Measurements from ENCODE around the gene KIAA1671. TPM values are rescaled to one million over a fixed set of nuclear protein-coding genes. Genes with fewer than 3 reads are reported as not detected.

KIAA1671 gene
- polyA plus RNA-seq, 1 donor from 2014 or later = 3.0 TPM

DNA sequence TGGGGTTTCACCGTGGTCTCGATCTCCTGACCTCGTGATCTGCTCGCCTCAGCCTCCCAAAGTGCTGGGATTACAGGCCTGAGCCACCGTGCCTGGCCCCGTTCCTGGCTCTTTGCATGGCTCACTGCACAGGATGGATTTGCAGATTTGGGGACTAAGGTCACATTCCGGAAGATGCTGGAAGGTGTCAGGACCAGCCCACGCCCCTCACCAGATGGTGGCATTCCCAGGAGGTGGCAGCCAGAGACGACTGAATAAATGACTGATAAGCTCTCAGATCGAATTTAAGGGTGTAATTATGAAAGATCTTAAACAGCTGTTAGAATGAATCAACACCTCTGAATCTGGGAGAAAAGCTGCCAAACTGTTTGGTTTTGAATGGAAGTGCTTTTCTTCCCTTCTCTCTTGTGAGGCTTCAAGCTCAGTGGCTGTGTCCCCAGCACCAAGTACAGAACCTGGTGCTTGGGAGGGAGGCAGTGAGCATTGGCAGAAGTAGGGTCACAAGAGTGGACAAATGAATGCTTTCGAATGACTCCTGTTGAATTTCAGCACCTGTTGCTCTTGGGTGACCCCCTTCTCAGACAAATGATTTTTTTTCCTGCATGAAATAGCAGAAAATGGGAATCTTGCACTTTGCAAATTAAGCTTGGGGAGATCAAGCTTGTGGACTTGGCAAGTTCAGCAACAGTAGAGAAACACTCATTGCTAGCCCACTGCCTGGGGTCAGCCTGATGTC is 69.6 kb downstream of the KIAA1671 start:
- Histone ChIP-seq H3K9me2 (ENCODE audit: insufficient read depth, low read length) (no peaks in the 10 kb centered on the region), H3K9ac (ENCODE audit: low read length) (no peak overlapping the region), H3K9me3 (ENCODE audit: low read length) (no peaks in the 10 kb centered on the region), H3K4me3 (ENCODE audit: low read length) (no peak overlapping the region), H2AFZ (ENCODE audit: low read depth, low read length) (no peak overlapping the region), H3K27ac (ENCODE audit: low read length) (no peak overlapping the region), H4K20me1 (ENCODE audit: insufficient read depth) (no peaks in the 10 kb centered on the region), H3K36me3 (ENCODE audit: insufficient read depth, low read length) (no peaks in the 10 kb centered on the region), H3K4me2 (ENCODE audit: low read length) (no peak overlapping the region), H3K27me3 (ENCODE audit: insufficient read depth, low read depth, low read length) (no peaks in the 10 kb centered on the region), H3K79me2 (replicated peaks; ENCODE audit: insufficient read depth, low read length) (no peaks in the 10 kb centered on the region), H3F3A (ENCODE audit: insufficient read depth, low read length, poor library complexity, severe bottlenecking) (no peaks in the 10 kb centered on the region)
- TF ChIP-seq, protein P1, sequence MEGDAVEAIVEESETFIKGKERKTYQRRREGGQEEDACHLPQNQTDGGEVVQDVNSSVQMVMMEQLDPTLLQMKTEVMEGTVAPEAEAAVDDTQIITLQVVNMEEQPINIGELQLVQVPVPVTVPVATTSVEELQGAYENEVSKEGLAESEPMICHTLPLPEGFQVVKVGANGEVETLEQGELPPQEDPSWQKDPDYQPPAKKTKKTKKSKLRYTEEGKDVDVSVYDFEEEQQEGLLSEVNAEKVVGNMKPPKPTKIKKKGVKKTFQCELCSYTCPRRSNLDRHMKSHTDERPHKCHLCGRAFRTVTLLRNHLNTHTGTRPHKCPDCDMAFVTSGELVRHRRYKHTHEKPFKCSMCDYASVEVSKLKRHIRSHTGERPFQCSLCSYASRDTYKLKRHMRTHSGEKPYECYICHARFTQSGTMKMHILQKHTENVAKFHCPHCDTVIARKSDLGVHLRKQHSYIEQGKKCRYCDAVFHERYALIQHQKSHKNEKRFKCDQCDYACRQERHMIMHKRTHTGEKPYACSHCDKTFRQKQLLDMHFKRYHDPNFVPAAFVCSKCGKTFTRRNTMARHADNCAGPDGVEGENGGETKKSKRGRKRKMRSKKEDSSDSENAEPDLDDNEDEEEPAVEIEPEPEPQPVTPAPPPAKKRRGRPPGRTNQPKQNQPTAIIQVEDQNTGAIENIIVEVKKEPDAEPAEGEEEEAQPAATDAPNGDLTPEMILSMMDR (IDR thresholded peaks at IDR 0.05; ENCODE audit: poor library complexity, severe bottlenecking) = no peak
- TF ChIP-seq POLR2AphosphoS5 (IDR thresholded peaks at IDR 0.05) (no peak), TAF1 (IDR thresholded peaks at IDR 0.05; ENCODE audit: low read depth) (no peak), RAD21 (conservative IDR thresholded peaks at IDR 0.05) (no peak), MXI1 (conservative IDR thresholded peaks at IDR 0.05; ENCODE audit: poor library complexity, severe bottlenecking) (no peak), EZH2 (IDR thresholded peaks at IDR 0.05; ENCODE audit: borderline replicate concordance, insufficient read depth, low read length, poor library complexity, severe bottlenecking) (no peak)
- TF ChIP-seq, protein P2, sequence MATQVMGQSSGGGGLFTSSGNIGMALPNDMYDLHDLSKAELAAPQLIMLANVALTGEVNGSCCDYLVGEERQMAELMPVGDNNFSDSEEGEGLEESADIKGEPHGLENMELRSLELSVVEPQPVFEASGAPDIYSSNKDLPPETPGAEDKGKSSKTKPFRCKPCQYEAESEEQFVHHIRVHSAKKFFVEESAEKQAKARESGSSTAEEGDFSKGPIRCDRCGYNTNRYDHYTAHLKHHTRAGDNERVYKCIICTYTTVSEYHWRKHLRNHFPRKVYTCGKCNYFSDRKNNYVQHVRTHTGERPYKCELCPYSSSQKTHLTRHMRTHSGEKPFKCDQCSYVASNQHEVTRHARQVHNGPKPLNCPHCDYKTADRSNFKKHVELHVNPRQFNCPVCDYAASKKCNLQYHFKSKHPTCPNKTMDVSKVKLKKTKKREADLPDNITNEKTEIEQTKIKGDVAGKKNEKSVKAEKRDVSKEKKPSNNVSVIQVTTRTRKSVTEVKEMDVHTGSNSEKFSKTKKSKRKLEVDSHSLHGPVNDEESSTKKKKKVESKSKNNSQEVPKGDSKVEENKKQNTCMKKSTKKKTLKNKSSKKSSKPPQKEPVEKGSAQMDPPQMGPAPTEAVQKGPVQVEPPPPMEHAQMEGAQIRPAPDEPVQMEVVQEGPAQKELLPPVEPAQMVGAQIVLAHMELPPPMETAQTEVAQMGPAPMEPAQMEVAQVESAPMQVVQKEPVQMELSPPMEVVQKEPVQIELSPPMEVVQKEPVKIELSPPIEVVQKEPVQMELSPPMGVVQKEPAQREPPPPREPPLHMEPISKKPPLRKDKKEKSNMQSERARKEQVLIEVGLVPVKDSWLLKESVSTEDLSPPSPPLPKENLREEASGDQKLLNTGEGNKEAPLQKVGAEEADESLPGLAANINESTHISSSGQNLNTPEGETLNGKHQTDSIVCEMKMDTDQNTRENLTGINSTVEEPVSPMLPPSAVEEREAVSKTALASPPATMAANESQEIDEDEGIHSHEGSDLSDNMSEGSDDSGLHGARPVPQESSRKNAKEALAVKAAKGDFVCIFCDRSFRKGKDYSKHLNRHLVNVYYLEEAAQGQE (IDR thresholded peaks at IDR 0.05; ENCODE audit: borderline replicate concordance) = no peak

DNA sequence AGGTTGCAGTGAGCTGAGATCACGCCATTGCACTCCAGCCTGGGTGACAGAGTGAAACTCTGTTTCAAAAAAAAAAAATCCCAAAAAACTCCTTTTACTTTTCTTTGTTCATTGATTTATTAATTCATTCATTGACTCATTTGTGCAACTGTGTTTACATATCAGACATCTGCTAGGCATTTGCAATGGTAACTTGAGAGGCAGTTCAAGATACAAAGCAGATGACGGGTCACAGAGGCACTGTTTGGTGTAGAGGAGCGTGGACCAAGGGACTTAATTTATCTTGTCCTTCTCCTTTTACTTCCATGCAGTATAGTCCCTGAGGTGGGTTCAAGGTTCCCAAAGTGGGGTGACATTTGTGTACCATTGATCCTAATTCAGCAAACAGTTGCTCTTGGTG is 71.4 kb downstream of the KIAA1671 start:
- no peak overlapping the region for H3K27ac ChIP-seq (ENCODE audit: low read length)
- TF ChIP-seq TAF1 (IDR thresholded peaks at IDR 0.05; ENCODE audit: low read depth) (no peak), RAD21 (conservative IDR thresholded peaks at IDR 0.05) (no peak), MXI1 (conservative IDR thresholded peaks at IDR 0.05; ENCODE audit: poor library complexity, severe bottlenecking) (no peak), EP300 (conservative IDR thresholded peaks at IDR 0.05; ENCODE audit: poor library complexity, severe bottlenecking) (no peak), POLR2AphosphoS5 (IDR thresholded peaks at IDR 0.05) (no peak), EZH2 (IDR thresholded peaks at IDR 0.05; ENCODE audit: borderline replicate concordance, insufficient read depth, low read length, poor library complexity, severe bottlenecking) (no peak), SMC3 (conservative IDR thresholded peaks at IDR 0.05; ENCODE audit: poor library complexity) (no peak)
- TF ChIP-seq, protein P2 (IDR thresholded peaks at IDR 0.05; ENCODE audit: borderline replicate concordance) = no peak
- TF ChIP-seq, protein P1 (IDR thresholded peaks at IDR 0.05; ENCODE audit: poor library complexity, severe bottlenecking) = no peak
- no peak overlapping the region for H2AFZ ChIP-seq (ENCODE audit: low read depth, low read length)
- H3K4me3 ChIP-seq (ENCODE audit: low read length) = no peak overlapping the region
- H3K79me2 ChIP-seq (replicated peaks; ENCODE audit: insufficient read depth, low read length) = no peaks in the 10 kb centered on the region
- H3K36me3 ChIP-seq (ENCODE audit: insufficient read depth, low read length) = no peaks in the 10 kb centered on the region
- H3K27me3 ChIP-seq (ENCODE audit: insufficient read depth, low read depth, low read length) = no peaks in the 10 kb centered on the region
- H3K9me3 ChIP-seq (ENCODE audit: low read length) = no peaks in the 10 kb centered on the region
- H3K9ac ChIP-seq (ENCODE audit: low read length) = no peak overlapping the region
- H3F3A ChIP-seq (ENCODE audit: insufficient read depth, low read length, poor library complexity, severe bottlenecking) = no peaks in the 10 kb centered on the region
- H3K4me2 ChIP-seq (ENCODE audit: low read length) = no peak overlapping the region
- no peaks in the 10 kb centered on the region for H3K9me2 ChIP-seq (ENCODE audit: insufficient read depth, low read length)
- no peaks in the 10 kb centered on the region for H4K20me1 ChIP-seq (ENCODE audit: insufficient read depth)
